Panc1 (cell line): ENCODE measurements around the gene TMEM200B.

ENCODE experiments used
- CTCF ChIP-seq: fragments of 450-650 bp; IDR thresholded peaks from 2 replicates; pipeline ENCODE4 v1.5.1; 2017; ENCODE audit warnings: mild to moderate bottlenecking
- POLR2AphosphoS5 ChIP-seq: IDR thresholded peaks from 2 replicates; pipeline ENCODE4 v1.6.1; 2012; ENCODE audit warnings: mild to moderate bottlenecking, low read depth, low read length, moderate library complexity
- REST ChIP-seq, 2 experiments: IDR thresholded peaks; 2 replicates each; pipeline ENCODE4 v1.6.1; 2011 to 2012; ENCODE audit warnings: low read depth in 2 of 2, control low read depth in 1 of 2, low read length in 1 of 2, mild to moderate bottlenecking in 1 of 2, moderate library complexity in 1 of 2; ENCODE audit not compliant: insufficient read depth in 1 of 2
- SIN3A ChIP-seq: IDR thresholded peaks from 2 replicates; pipeline ENCODE4 v1.6.1; 2012; ENCODE audit warnings: low read depth, mild to moderate bottlenecking, low read length, moderate library complexity, borderline replicate concordance; ENCODE audit not compliant: insufficient read depth
- TCF7L2 ChIP-seq: IDR thresholded peaks from 2 replicates; pipeline ENCODE4 v1.6.1; 2011; ENCODE audit warnings: mild to moderate bottlenecking, low read depth, low read length, inconsistent platforms

GRCh38 chr1:29117381-29117780, 6.3 kb downstream of the TMEM200B start:
- TF ChIP-seq CTCF (no peak), REST (IDR thresholded peaks at IDR 0.05; ENCODE audit: insufficient read depth in 1 of 2, low read depth in 2 of 2, low read length in 1 of 2) (no peak), POLR2AphosphoS5 (no peak), SIN3A (no peak), TCF7L2 (no peak)
